Mesothelial cell of epicardium (in vitro differentiated cells): ENCODE measurements around the gene NOBOX. TPM values are rescaled to one million over a fixed set of nuclear protein-coding genes. Genes with fewer than 3 reads are reported as not detected.

Source experiments
- DNase-seq, 2 experiments: peaks; one replicate each; pipeline ENCODE4 v3.0.0; 2021; ENCODE audit warnings: low spot score in 2 of 2; ENCODE audit not compliant: unreplicated experiment in 2 of 2
- H3K27ac Mint-ChIP-seq: 2 replicates; pipeline ENCODE4 v1.8.0; 2021; ENCODE audit warnings: mixed read lengths
- H3K27me3 Mint-ChIP-seq: 2 replicates; pipeline ENCODE4 v1.8.0; 2021; ENCODE audit warnings: low read depth, mixed read lengths
- H3K36me3 Mint-ChIP-seq: 2 replicates; pipeline ENCODE4 v1.8.0; 2021; ENCODE audit warnings: mixed read lengths
- H3K4me1 Mint-ChIP-seq: 2 replicates; pipeline ENCODE4 v1.8.0; 2021; ENCODE audit warnings: mixed read lengths
- H3K4me3 Mint-ChIP-seq: 2 replicates; pipeline ENCODE4 v1.8.0; 2021; ENCODE audit warnings: mild to moderate bottlenecking, moderate library complexity, mixed read lengths
- H3K9me3 Mint-ChIP-seq: 2 replicates; pipeline ENCODE4 v1.8.0; 2021; ENCODE audit warnings: mixed read lengths
- CTCF ChIP-seq: fragments of 200-600 bp; sonication (generic); IDR thresholded peaks from one replicate; pipeline ENCODE4 v1.5.0; 2021; ENCODE audit warnings: antibody characterized with exemption; ENCODE audit not compliant: unreplicated experiment
- total RNA-seq: library from RNA; stranded (reverse); gene quantifications from 3 replicates; pipeline ENCODE4 v1.2.1, GENCODE V29; 2021

NOBOX gene
- total RNA-seq, 1 donor from 2014 or later: not detected

DNA sequence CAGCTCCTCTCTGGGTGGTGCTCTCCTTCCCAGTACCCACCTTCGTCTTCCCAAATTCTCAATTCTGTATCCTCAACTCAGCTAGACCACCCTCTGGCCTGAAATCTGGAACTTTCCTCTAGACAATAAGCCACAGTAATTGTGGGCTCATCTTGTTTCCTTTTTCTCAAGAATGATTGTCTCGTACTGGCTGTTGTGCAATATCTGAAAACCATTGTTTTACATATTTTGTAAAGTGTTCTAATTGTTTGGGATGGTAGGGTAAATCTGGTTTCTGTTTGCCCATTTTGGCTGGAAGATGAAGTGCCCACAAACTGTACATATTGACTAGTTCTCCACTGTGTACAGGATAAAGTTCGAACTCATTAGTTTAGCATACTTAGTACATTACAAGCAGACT is 11.3 kb upstream of the NOBOX start:
- no peak for TF ChIP-seq CTCF
- H3K4me1 Mint-ChIP-seq: peaks cover 10% of the 10 kb centered on the region
- no peaks in the 10 kb centered on the region for H3K27me3 Mint-ChIP-seq
- DNase-seq: no peak
- H3K27ac Mint-ChIP-seq: no peak overlapping the region
- H3K36me3 Mint-ChIP-seq: no peaks in the 10 kb centered on the region
- H3K4me3 Mint-ChIP-seq: no peak overlapping the region
- peaks cover 11% of the 10 kb centered on the region for H3K9me3 Mint-ChIP-seq

- H3K4me1 Mint-ChIP-seq: peaks cover 27% of the 10 kb centered on the region
- H3K27me3 Mint-ChIP-seq: no peaks in the 10 kb centered on the region
- H3K27ac Mint-ChIP-seq: no peak overlapping the region
- no peak for DNase-seq
- H3K36me3 Mint-ChIP-seq: no peaks in the 10 kb centered on the region
- no peaks in the 10 kb centered on the region for H3K9me3 Mint-ChIP-seq
- TF ChIP-seq CTCF: no peak
- H3K4me3 Mint-ChIP-seq: no peak overlapping the region
These were observed 6.9 kb upstream of the NOBOX start for GRCh38 chr7:144410441-144410840.

DNA sequence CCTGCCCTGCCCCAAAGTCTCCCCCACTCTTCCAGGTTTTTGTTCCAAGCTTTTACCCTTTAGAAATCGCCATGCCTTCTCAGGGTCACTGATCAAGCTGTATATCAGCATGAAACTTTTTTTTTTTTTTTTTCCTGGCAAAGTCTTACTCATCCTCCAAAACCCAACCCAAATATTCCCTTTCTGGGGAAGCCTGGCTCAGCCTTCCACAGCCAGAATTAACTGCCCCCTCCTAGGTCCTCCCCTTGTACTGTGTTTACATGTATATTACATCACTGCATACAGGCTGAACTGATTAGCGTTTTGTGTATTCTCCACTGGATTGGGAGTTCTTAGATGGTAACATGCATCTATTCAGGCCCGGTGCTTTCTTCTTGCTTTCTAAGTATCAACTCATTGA is 4.6 kb upstream of the NOBOX start:
- no peak overlapping the region for H3K27ac Mint-ChIP-seq
- no peaks in the 10 kb centered on the region for H3K27me3 Mint-ChIP-seq
- no peak overlapping the region for H3K4me3 Mint-ChIP-seq
- TF ChIP-seq CTCF: no peak
- no peaks in the 10 kb centered on the region for H3K36me3 Mint-ChIP-seq
- no peak for DNase-seq
- no peaks in the 10 kb centered on the region for H3K9me3 Mint-ChIP-seq
- peaks cover 29% of the 10 kb centered on the region for H3K4me1 Mint-ChIP-seq

GRCh38 chr7:144407266-144407931 is 3.9 kb upstream of the NOBOX start:
- peaks cover 1% of the 10 kb centered on the region for H3K27me3 Mint-ChIP-seq

DNA sequence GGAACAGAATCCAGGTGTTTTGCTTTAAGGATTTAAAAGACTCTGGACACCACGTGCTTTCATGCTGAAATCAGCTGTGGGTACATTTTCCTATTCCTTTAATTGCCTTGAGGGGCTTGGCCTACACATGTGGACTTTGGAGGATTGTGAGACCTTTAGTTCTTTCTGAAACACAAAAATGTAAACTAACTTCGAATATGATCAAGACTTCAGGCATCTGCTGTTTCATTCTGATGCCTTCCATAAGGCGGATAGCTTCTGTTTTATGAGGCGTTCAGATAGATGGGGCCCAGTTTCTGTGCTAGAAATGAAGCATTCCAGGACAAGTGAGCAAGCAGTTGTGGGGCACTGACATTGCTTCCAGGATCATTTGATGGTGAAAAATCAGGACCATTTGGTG is 1.5 kb upstream of the NOBOX start:
- H3K4me3 Mint-ChIP-seq: no peak overlapping the region
- H3K4me1 Mint-ChIP-seq: peaks cover 19% of the 10 kb centered on the region
- no peaks in the 10 kb centered on the region for H3K9me3 Mint-ChIP-seq
- TF ChIP-seq CTCF: no peak
- no peak overlapping the region for H3K27ac Mint-ChIP-seq
- H3K36me3 Mint-ChIP-seq: no peaks in the 10 kb centered on the region
- DNase-seq: no peak
- H3K27me3 Mint-ChIP-seq: peaks cover 7% of the 10 kb centered on the region

More at GRCh38 chr7:144407266-144407931, 3.9 kb upstream of the NOBOX start:
- H3K4me1 Mint-ChIP-seq: peaks cover 29% of the 10 kb centered on the region
- H3K9me3 Mint-ChIP-seq: no peaks in the 10 kb centered on the region
- H3K36me3 Mint-ChIP-seq: no peaks in the 10 kb centered on the region
- no peak overlapping the region for H3K4me3 Mint-ChIP-seq
- no peak overlapping the region for H3K27ac Mint-ChIP-seq
- no peak for DNase-seq
- TF ChIP-seq CTCF: no peak
